Activated gamma-delta T cell treated with Interleukin-2 at 50 U/mL for 16 hours (primary cell): Measurements from ENCODE around the gene TET3.

Source experiments
- DNase-seq: peaks from one replicate; pipeline ENCODE4 v3.0.0-alpha.2; 2020

The TET3 gene

DNA sequence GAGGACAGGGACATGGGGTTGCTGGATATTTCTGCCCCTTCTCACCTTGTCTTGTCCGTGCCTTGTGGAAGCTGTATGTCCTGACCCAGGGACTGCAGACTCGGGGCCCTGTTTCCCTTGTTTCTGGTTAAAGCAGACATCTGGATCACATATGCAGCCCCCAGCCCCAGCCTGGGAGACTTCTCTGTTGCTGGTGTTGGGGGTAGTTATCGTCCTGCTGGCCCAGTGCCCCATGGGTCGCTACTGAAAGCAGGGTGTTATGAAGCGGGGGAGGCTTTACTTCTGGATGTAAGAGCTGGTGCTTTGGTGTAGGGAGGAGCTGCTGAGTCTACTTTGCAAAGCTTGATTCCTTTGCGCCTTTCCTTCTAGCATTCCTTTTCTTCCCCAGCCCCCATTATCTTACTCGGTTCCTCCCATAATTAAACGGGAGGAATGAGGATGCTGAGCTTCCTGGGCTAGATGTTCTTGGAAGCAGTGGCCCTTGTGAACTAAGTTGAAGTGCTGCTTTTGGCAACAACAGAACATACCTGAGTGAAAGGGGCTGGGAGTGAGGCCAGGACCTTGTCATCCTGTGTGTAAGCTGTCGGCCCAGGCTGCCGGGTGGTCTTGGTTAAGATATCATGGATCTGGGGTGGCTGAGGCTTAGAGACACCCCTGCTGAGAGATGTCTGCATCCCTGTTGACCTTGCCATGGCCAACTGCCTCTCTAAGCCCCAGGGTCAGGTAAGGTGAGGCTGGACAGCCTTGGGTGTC is 3.4 kb downstream of the TET3 start:
- DNase-seq: no peak

DNA sequence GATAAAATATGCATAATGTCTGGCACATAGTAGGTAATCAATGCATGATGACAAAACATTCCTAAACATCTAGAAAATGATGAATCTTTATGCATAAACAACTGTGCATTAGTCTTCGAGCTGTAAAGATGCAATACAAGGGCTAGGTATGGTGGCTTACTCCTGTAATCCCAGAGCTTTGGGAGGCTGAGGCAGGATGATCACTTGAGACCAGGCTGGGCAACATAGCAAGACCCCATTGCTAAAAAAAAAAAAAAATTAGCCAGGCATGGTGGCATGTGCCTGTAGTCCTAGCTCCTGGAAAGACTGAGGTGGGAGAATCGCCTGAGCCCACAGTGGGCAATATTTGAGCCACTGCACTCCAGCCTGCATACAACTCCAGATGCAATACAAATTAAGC is 5.3 kb downstream of the TET3 start:
- no peak for DNase-seq

DNA sequence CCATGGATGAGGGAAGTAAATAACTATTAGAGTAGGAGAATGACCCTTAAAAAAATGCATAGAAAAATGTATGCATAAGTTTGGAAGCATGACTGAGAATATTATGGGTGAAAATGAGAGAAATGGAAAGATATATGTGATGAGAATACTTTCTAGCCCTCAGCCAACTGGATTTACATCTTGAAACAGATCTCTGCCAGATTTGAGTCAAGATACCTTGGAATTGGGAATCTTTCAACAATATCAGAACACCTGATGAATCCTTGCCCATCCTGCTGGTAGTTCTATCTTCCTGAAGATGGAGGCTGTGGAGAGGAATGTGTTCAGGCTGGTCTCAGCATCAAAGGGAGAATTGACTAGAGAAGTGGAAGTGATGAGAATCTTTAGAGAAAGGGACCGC is 5.8 kb downstream of the TET3 start:
- no peak for DNase-seq

DNA sequence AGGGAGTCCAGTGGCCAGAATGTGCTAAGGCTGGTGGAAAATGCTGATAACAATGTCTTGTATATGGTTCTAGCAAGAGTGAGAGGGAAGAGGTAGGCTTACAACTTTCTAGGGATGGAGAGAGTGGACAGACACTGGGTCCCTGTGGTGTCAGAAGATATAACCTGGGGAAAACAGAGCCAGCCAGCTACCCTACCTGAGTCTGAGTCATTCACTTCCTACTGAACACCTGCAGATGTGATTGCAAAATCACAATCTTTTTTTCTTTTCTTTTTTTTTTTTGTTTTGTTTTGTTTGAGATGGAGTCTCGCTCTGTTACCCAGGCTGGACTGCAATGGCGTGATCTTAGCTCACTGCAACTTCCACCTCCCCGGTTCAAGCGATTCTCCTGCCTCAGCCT is 7.3 kb downstream of the TET3 start:
- DNase-seq: no peak

DNA sequence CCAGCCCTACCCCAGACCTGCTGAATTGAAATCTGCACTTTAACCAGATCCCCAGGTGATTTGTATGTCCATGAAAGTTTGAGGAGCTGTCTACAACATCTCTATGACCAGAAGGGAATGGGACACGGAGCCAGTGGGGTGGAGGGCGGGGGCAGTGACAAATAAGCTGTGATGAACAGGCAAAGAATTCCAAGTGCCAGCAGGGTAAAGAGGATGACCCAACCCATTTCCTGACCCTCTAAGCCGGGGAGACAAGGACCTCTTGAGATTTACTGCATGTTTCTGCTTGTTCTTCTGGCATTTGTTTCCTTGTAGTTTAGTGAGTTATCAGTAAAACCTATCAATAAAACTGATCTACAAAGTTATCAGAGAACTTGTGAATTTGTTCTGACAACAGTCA is 8.7 kb downstream of the TET3 start:
- no peak for DNase-seq

DNA sequence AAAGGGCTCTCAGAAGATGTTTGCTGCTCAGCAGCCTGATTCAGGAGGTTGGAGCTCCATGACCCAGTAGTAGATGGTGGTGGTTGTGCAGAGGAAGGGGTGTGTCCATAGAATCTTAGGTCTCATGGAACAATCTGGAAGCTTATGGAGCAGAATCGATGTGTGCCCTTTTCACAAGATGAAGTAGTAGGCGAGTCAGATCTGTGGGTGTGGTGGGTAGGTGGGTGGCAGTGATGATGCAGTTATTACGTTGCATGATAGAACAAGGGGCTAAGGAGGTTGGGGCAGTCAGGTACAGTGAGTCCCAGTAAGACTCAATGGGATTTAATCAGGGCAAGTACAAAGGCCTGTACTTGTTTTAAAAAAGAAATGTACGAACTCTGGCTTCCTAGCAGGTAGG is 9.1 kb downstream of the TET3 start:
- DNase-seq: no peak

DNA sequence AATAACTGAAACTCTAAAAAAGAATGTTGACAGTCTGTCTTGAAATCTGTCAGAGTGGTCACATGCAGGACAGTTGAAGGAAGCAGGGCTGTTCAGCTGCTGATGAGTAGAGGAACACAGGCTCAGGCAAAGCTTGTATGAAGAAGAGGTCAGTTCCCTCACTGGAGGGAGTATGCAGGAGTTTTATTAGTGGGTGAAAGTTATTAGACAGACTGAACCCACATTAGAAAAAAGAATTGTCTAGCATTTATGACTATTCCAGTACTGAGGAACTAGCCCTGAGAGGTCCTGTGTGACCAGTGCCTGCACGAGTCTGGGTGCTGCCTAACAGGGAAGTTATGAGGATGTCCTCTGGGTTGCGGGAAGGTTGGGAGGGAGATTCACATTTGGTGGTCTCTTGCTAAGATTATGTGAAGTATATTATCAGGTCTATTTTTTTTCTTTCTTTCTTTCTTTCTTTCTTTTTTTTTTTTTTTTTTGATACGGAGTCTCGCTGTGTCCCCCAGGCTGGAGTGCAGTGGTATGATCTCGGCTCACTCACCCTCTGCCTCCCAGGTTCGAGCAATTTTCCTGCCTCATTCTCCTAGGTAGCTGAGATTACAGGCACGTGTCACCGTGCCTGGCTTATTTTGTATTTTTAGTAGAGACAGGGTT is 9.6 kb downstream of the TET3 start:
- no peak for DNase-seq

DNA sequence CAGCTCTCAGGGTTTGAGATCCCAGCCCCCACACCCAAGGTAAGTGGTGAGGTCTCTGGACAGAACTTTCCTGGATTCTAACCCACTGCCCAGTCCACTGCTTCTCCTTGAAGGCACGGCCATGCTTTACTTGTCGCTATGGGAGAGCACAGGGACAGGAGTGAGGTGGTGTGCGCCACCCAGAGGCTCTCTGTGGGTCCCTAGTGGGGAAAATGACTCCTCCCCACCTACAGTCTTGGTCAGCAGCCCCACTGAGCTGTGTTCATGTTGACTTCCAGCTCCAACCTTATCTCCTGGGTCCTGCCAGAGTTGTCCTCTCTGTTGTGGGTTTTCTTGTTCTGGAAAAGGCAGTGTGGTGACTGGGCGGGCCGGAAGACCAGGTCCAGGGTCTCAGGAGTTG is 11.1 kb downstream of the TET3 start:
- DNase-seq: no peak

DNA sequence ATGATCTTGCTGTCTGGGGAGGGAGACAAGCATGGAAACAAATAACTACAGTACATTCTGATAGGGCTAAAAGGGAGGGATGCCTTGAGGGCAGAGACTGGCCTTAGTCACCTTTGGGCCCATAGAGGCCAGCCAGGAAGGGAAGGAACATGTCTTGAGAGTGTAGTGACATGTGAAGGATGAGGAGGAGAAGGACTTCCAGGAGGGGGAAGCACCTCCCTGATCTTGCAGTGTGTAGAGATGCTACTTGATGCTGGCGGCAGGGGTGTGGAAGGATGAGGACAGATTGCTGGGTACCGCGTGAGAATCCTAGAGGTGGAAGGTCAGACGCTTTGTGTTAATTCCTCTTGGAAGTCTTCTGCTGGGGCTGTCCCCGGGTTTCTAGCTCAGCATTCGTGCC is 13.1 kb downstream of the TET3 start:
- DNase-seq: no peak

DNA sequence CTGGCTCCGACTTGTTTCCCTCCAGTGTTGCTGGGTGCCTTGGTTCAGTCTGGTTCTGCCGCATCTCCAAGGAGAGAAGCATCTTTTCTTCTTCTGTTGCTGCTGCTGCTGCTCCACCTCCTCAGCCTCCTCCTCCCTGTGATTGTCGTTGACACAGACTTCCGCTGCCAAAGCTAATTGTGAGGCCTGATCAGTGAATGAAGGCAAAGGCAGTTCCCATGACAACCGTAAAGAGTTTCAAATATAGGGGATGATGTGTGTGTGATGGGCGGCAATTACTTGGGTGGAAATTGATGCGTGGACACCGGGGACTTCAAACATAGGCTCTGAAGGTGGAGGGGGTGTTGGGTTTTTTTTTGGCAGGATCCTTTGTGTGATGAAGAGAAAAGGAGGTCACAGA is 13.7 kb downstream of the TET3 start:
- DNase-seq: no peak

DNA sequence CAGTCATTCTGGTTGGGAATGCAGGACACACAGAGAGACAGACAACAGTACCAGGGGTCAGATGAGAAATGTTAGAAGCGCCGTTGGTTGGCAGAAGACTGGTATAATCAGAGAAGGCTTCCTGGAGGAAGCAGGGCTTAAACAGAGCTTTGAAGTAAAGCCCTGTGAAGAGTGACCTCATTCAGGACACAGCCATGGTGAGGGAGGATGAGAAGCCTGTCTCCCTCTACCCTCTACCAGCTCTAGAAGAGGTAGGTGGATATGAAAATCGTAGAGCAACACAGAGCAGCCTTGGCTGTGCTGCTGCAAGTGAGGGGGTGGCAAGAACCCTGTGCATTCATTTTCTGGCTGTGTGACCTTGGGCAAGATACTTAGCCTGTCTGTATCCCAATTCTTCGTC is 14.2 kb downstream of the TET3 start:
- no peak for DNase-seq

DNA sequence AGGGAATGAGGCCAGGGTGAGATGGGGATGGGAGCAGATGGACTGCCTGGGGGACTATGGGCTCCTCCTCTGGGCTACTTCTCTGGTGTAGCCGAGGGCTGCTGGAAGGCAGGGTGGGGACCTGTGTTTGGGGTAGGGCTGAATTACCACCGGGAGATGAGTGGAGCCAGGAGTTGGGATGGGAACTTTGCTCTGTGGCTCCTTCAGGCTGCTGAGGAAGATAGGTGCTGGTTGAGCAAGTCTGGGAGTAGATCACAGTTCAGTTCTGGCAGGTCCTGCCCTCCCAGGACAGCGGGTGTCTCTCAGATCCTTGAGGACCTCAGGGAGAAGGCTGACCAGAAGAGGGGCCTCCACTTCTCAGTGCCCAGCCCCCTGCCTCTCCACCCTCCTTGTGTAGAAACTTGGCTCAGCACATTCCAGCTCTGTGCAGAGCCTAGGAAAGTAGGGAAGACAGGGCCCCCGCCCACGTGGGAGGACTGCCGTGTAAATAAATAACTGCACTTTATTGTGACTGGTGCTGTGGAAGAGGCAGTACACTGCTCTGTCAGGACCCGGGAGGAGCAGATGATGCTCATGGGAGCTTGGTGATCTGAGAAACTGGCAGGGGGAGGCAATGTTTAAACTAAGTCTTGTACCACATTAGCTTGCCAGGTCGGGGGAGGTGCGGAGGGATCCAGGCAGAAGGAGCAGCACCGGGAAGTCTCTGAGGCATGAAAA is 15.3 kb downstream of the TET3 start:
- DNase-seq: no peak

DNA sequence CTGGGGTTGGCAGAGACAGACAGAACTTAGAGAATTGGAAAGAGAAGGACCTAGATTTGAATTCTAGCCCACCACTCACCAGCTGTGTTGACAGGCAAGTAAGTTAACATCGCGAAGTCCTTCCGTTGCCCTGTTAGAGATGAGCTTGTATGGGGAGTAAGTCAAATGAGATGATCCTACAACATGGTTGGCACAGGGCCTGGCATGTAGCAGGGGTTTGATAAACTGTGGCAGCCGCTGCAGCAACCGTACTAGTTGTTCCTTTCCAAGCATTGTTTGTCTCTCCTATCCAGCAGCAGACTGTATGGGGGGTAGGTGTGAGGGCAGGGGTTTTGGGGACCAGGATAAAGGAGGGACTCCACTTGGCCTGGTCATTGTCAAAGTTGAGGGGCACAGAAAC is 16.0 kb downstream of the TET3 start:
- DNase-seq: no peak

DNA sequence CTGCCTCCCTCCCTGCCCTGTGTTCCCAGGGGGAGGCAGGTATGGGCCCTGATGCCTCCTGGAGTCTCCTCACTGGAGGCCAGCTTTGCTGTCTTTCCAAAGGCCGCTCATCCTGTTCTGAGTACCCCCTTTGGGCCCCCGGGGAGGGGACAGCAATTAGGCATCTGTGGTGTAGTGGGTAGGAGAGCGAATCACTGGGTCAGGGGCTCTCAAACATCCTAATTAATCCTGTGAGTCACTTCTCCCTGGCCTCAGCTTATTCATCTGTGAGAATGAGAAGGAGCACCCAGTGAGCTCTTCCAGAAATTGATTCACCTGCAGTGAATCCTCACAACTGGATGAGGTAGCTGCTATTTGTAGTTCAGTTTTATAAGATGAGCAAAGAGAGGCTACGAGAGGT is 16.4 kb downstream of the TET3 start:
- DNase-seq: no peak

DNA sequence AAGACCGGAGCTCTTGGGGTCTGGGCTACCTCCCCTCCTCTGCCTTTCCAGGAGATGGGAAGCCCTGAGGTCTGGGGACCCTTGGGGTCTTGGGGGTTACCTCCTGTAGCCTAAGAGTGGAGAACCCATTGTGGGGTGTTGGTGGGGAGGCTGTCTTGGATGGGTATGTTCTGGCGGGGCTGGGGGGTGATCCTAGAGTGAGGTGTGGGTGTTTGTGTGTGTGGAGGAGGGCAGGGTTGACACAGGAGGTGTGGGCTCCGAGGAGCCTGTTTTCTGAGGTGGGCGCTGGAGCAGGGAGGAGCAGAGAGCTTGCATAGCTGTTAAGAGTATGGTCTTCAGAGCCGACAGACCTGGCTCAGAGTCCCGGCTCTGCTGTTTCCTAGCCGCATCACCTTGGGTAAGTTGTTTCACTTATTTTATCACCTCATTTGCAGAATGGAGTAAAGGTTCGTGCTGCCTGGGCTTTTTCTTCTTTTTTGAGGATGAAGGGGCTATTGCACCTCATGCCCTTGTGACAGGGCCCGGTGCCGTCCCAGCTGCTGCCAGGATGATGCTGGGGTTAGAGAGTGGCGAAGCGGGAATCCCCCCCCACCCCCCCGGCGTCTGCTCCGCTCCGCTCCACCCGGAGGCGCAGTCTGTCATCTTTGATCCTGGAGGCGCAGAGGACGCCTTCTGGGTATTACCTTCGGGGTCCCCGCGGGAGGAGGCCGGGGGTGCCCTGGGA is 17.2 kb downstream of the TET3 start:
- no peak for DNase-seq

DNA sequence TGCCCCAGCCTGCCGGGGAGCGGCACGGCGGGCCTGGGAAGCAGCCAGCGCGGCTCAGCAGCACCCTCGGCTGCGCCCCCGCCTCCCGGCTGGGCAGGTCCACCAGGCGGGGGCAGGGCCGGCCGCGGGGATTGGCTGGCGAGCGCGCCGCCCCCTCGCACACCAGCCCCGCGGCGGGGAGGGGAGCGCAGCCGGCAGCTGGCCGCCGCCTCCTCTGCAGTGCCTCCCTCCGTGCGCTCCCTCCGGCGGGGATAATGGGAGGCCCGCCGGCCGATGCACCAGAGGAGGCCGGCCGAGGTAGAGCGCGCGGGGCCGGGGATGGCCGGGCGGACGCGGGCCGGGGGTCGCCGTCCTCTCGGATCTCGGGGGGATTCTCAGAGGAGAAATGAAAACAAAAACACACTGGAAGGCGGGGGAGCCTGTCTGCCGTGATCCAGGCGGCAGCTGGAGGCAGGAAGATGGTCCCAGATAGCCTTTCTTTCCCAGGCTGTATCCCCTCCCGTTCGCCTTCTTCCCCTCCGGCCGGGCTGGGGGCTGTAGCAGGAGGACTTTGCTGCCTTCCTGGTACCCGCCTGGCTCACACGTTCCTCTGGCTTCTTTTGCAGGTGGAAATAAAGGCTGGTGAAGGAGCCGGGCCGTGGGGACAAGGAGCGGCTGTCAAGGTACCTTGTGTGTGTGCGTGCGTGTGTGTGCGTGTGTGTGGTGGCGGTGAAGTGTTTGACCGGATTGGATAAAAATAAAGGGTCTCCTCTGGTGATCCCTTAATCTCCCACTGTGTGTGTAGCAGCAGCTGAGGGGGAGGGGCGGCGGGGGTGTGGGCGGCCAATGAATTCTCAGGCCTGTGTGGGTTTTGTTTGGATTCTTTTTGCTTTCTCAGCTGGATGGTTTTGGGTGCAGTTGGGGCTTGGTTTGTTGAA is 18.1 kb downstream of the TET3 start:
- DNase-seq: peak; percentile 73

DNA sequence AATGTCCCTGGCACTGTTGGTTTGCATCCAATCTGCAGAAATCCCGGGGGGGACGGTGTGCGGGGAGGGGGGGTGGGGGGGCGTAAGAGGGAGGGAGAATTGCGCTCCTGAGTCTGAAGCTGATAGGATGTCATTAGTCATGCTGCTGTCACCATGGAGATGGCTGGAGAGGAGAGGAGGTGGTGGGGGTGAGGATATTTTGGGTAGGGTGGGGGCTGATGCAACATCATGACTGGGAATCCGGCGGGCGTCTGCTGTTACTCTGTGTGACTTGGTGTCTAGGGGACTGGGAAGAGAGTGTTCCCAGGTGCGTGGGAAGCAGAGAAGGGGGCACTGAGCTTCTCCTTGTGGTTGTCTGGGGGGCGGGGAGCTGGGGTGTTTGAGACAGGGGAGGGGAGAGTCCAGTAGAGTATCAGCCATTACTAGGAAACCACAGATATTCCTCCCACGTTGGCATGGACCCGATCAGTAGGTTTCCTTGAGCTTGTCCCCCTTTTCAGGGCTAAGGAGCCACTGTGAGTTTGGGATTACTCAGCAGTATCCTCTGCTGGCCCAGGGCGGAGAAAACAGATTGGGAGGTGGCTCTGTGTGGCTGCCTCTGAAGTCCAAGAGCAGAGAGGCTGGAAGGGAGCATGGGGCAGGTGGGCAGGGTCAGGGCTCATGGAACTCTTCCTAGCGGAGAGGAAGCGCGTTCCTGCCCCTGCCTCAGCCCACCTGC is 18.9 kb downstream of the TET3 start:
- no peak for DNase-seq

DNA sequence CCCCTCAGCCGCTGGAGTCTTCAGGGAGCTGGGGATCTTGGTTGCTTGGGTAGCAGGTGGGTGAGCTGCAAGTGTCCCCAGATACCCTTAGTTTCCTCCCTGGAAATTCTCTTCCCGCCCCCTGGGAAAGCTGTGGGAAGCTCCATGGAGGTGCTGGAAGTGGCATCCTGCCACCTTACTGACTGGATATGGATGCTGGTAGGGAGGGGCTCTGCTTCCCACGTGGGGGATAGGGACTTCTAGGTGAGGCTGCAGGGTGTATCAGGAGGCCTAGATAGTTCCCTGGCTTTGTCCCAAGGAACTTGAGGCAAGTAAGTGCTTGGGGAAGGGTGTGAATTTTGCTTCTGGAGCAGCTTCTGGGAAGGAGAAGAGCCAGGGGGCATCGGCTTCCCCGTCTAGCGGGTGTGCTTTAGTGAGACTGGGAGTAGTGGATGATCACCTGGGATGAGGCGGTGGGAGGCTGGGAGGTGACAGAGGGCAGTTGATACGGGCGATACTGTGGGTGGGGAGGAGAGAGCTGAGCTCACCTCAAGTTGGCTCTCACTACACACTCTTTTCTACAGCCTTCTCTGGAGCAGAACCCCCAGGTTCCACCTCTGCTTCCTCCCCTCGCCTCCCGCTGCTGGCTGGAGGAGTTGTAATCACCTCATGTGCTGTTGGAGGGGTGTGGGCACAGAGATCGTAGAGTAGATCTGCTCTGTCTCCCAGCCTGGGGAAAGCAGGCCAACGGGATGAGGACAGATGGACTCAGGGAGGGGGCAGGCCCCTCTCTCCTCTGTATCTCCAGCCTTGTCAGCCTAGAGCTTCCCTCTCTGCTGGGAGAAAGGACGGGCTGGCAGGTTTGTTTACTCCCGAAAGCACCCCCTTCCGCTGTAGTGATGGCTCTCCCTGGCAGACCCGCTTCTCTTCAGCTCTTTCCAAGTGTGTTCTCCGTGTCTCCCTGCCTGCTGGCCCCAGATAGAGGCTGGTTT is 19.8 kb downstream of the TET3 start:
- no peak for DNase-seq

DNA sequence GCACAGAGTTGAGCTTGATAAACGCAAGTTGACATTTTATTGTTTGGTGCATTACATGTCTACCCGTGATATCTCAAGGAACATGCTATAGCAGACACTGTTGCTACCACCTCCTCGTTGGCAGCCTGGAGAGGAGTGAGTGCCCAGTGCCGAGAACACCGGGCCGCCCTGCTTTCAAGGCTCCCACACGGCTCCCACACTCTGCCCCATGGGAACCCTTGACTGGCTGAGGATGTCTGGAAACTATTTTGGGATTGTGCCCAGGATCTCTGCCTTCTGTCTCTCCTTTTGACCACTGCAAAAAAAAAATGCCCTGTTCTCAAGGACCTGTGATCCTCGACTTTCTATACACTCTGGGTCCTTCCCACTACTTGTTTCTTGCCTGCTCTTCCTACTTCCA is 21.1 kb downstream of the TET3 start:
- no peak for DNase-seq

DNA sequence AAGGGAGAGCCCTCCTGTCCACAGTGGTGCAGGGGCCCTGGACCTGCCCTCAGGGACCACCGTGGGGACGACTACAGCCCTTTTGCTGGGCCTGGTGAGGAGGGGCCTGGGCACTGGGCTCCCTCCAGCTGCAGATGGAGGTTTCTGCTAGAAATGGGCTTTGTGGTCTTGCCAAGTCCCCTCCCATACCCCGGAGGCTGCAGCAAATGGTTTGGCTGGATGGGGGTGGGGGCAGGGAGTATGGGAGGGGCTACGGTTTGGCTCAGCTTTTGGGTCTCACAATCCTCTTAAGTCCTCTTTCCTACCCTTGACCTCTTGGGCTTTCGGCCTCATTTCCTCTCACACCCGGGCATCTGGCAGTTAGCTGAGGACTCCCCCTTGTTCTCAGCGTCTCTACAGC is 21.7 kb downstream of the TET3 start:
- no peak for DNase-seq

DNA sequence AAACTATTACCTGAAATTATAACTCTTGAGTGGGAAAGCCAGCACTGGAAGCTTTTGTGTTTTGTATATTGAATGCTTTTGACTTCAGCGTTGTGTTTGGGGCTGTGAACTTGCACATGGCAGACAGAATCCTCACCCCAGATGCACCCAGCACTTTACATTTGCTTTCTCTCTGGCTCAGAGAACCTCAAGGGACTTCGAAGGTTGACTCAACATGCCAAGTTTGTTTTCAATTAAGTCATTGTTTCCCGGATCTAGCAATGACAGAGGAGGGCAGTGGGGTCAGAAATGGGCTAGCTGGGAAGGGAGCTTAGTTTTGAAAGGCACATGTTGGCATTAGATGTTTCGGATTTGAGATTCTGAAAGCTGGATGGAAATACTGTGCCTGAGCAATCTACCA is 22.4 kb downstream of the TET3 start:
- no peak for DNase-seq
